ENCODE measurements around the gene DENND4C.

GRCh38 chr9:19376931-19377330 lies 146.4 kb downstream of the DENND4C start:
- TF ChIP-seq, protein P1, sequence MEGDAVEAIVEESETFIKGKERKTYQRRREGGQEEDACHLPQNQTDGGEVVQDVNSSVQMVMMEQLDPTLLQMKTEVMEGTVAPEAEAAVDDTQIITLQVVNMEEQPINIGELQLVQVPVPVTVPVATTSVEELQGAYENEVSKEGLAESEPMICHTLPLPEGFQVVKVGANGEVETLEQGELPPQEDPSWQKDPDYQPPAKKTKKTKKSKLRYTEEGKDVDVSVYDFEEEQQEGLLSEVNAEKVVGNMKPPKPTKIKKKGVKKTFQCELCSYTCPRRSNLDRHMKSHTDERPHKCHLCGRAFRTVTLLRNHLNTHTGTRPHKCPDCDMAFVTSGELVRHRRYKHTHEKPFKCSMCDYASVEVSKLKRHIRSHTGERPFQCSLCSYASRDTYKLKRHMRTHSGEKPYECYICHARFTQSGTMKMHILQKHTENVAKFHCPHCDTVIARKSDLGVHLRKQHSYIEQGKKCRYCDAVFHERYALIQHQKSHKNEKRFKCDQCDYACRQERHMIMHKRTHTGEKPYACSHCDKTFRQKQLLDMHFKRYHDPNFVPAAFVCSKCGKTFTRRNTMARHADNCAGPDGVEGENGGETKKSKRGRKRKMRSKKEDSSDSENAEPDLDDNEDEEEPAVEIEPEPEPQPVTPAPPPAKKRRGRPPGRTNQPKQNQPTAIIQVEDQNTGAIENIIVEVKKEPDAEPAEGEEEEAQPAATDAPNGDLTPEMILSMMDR (IDR thresholded peaks at IDR 0.05) = no peak
- TF ChIP-seq ZFX (IDR thresholded peaks at IDR 0.05; ENCODE audit: borderline replicate concordance) = no peak

All from 22Rv1 (cell line).